ENCODE data around the gene CCDC175.
A peak's percentile ranks its signal among the peaks of the same experiment; 100 is the strongest.

DNA sequence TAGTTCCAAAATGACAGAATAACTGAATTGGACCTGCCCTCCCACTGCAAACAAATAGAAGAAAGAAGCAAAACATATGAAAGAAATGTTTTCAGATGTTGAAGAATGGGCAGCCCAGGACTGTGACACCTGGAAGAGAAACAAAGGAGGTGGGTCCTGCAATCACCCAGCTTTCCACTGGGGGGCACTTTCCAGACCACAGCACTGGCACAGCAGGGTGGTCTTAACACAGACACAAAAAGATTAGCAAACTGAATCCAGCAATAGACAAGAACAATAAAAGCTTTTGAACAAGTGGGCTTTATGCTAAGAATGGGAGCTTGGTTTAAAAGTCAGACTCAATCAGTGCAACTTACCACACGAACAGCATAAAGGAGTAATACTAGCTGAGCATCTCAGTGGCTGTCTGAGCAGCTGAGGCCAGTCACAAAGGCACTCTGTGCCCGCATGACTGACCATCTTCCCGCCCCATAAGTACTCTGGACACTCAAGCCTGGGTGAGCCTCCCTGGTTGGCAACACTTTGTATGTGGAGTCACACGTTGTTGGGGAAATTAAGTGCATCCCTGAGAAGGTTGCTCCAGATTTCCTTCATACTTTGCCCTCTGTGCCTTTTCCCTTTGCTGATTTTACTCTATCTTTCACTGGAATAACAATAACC lies 64.6 kb downstream of the CCDC175 start:
- TF ChIP-seq CTCF (conservative IDR thresholded peaks at IDR 0.05; ENCODE audit: low read depth, low read length), result peak; percentile 97
- no peak for TF ChIP-seq EZH2 (IDR thresholded peaks at IDR 0.05; ENCODE audit: low read length, unreplicated experiment)
- TF ChIP-seq EZH2phosphoT487 (IDR thresholded peaks at IDR 0.05; ENCODE audit: borderline replicate concordance, low read length), result no peak

Measured in PC-3 (cell line).